Head of caudate nucleus (tissue), 42 donors: ENCODE results near the gene TEKT1.
"Not testable (repeated sequence)": the region's sequence is repeated elsewhere in the genome, so short reads cannot be mapped to it uniquely, and the experiment has no call there.

ENCODE experiments used
- DNase-seq, 42 donors: peaks; one replicate each; pipeline versions ENCODE4 v3.0.0 to v3.0.0-alpha.2; 2020 to 2021; ENCODE audit warnings: mixed read lengths in 7 of 42
- intact Hi-C: fragments of 100-400 bp; cut with DNase I; formaldehyde crosslinking; loops from one replicate; pipeline ENCODE4 v1.15.0; 2022

The TEKT1 gene

GRCh38 chr17:6780001-6780400 is 51.5 kb downstream of the TEKT1 start:
- peak in 1 of 42 donors; percentile 3 for DNase-seq

GRCh38 chr17:6779411-6779810 is 52.1 kb downstream of the TEKT1 start:
- intact Hi-C loops, result no loop called here
- peak in 1 of 42 donors; percentile 2 for DNase-seq

More at GRCh38 chr17:6780001-6780400, 51.5 kb downstream of the TEKT1 start:
- intact Hi-C loops, result no loop called here

- intact Hi-C loops, result no loop called here
- DNase-seq, result peak in 2 of 42 donors; percentile 9 to 12
These were observed 55.6 kb downstream of the TEKT1 start, which contains the start of gene FBXO39 for GRCh38 chr17:6775871-6776405. Gene FBXO39, plus strand, starts transcription at chr17:6776215. Its CDS starts 3,654 bp downstream, at chr17:6779869.

- DNase-seq, result peak in 1 of 42 donors; percentile 3
- intact Hi-C loops, result not testable (repeated sequence)
These were observed 56.6 kb downstream of the TEKT1 start for GRCh38 chr17:6774906-6775305.

- intact Hi-C loops, result no loop called here
These were observed 59.5 kb downstream of the TEKT1 start for GRCh38 chr17:6772016-6772415.

GRCh38 chr17:6768447-6768846 is 63.1 kb downstream of the TEKT1 start:
- no peak for DNase-seq

More at GRCh38 chr17:6772016-6772415, 59.5 kb downstream of the TEKT1 start:
- no peak for DNase-seq

GRCh38 chr17:6761779-6762178 is 69.8 kb downstream of the TEKT1 start:
- DNase-seq, result no peak
- intact Hi-C loops, result no loop called here

More at GRCh38 chr17:6768447-6768846, 63.1 kb downstream of the TEKT1 start:
- intact Hi-C loops, result no loop called here

GRCh38 chr17:6757747-6758146 is 73.8 kb downstream of the TEKT1 start:
- intact Hi-C loops, result no loop called here
- no peak for DNase-seq

- DNase-seq, result no peak
These were observed 75.0 kb downstream of the TEKT1 start for GRCh38 chr17:6756425-6757031.

GRCh38 chr17:6755731-6756184 is 75.8 kb downstream of the TEKT1 start, which contains the start of gene XAF1:
Gene XAF1, plus strand, starts transcription at chr17:6756046. Its CDS starts 33 bp downstream, at chr17:6756079.
- DNase-seq, result peak in 10 of 42 donors; percentile 19 to 61 (median 29)
- intact Hi-C loops, result no loop called here

More at GRCh38 chr17:6756425-6757031, 75.0 kb downstream of the TEKT1 start:
- intact Hi-C loops, result no loop called here

- intact Hi-C loops, result no loop called here
- no peak for DNase-seq
These were observed 76.2 kb downstream of the TEKT1 start for GRCh38 chr17:6755281-6755680.

- DNase-seq, result no peak
- intact Hi-C loops, result no loop called here
These were observed 78.0 kb downstream of the TEKT1 start for GRCh38 chr17:6753546-6753945.

- DNase-seq, result peak in 23 of 42 donors; percentile 8 to 73 (median 29)
- intact Hi-C loops, result no loop called here
These were observed 78.5 kb downstream of the TEKT1 start for GRCh38 chr17:6753006-6753445.

GRCh38 chr17:6752068-6752909 is 79.2 kb downstream of the TEKT1 start:
- intact Hi-C loops, result no loop called here
- peak in 10 of 42 donors; percentile 6 to 69 (median 28) for DNase-seq

- DNase-seq, result no peak
- intact Hi-C loops, result no loop called here
These were observed 82.0 kb downstream of the TEKT1 start for GRCh38 chr17:6749519-6749918.

GRCh38 chr17:6748617-6749016 is 82.9 kb downstream of the TEKT1 start:
- intact Hi-C loops, result no loop called here
- DNase-seq, result no peak
